CD1c-positive myeloid dendritic cell (primary cell): ENCODE measurements around the gene SS18L1.

Experiments used
- DNase-seq: peaks from one replicate; pipeline ENCODE4 v3.0.0-alpha.2; 2016; ENCODE audit errors: extremely low spot score

The SS18L1 gene

DNA sequence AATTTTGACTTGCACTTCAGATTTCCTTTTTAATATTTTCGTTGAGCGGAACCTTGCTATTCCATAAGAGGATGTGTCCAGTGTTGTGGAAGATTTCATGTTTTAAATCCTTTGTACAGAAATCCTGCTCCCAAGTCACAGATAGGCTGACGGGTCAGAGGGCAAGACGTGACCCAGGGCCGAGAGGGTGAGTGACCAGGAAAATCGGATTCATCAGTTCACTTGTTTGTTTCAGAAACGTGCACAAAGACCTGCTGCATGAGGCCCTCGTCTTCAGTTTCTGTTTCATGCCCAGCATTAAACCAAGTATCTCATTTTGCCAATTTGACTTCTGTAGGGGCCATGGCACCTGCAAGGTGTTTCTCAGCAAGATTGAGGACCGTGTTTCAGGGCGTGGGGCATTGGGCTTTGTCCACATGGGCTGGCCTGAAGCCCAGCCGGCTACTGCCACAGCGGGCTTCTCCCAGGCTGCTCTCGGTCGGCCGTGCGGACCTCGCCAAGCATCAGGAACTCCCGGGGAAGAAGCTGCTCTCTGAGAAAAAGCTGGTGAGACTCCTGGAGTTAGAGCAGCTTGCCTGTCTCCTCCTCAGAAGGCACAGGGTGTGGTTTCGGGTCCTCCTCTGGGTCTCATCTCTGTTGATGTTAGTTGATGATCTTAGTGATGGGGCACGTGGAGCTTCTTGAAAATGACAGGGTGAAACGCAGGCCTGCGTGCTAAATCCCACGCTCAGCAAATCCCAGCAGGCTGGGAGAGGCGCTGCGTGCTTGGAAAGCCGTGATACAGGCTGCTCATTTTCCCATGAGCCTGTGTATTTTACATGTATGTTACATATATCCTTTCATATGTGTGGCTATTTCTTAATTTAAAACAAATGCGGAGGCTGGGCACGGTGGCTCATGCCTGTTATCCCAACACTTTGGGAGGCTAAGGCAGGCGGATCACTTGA, 49.8 kb downstream of the SS18L1 start:
- no peak for DNase-seq

DNA sequence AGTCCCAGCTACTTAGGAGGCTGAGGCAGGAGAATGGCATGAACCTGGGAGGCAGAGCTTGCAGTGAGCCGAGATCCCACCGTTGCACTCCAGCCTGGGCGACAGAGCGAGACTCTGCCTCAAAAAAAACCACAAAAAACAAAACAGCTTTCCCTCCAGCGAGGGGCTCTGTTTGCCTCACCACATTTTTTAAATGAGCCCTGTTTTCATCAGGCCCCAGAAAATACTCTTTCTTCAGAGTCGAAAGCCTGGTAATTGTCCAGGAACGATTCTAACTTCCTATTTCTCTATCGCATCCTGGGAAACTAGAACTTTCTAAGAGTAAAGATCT, 51.5 kb downstream of the SS18L1 start:
- no peak for DNase-seq

DNA sequence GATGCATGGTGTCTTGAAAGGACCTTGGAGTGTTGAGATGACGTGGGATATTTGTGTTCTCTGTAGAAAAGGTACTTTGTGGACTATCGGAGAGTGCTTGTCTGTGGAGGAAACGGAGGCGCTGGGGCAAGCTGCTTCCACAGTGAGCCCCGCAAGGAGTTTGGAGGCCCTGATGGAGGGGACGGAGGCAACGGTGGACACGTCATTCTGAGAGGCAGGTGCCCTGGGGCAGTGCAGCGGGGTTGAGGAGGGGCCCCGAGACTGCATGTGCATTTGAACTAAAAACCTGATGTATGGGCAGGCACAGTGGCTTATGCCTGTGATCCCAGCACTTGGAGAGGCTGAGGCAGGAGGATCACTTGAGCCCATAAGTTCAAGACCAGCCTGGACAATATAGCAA, 52.2 kb downstream of the SS18L1 start:
- DNase-seq, result no peak

DNA sequence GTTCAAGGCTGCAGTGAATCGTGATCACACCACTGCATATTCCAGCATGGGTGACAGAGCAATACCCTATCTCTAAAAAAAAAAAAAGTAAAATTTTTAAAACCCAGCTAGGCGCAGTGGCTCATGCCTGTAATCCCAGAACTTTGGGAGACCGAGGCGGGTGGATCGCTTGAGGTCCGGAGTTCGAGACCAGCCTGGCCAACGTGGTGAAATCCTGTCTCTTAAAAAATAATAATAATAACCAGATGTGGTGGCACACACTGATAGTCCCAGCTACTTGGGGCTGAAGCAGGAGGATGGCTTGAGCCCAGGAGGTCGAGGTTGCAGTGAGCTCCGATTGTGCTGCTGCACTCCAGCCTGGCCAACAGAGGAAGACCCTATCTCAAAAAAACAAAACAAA, 52.7 kb downstream of the SS18L1 start:
- no peak for DNase-seq

DNA sequence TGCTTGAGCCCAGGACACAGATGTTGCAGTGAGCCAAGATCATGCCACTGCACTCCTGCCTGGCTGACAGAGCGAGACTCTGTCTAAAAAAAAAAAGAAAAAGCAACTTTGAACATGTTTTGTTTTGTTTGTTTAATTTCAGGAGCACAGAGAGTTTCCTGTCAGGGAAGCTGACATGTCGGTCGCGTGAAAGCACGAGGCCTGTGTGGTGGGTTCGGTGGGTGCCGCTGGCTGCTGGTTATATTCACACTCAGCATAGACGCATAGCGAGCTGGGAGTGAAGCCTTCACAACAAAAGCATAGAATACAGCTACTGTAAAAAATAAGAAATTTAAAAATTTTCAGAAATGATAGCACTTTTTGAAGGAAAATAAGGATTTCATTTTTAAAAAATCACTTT, 53.7 kb downstream of the SS18L1 start:
- DNase-seq, result no peak

DNA sequence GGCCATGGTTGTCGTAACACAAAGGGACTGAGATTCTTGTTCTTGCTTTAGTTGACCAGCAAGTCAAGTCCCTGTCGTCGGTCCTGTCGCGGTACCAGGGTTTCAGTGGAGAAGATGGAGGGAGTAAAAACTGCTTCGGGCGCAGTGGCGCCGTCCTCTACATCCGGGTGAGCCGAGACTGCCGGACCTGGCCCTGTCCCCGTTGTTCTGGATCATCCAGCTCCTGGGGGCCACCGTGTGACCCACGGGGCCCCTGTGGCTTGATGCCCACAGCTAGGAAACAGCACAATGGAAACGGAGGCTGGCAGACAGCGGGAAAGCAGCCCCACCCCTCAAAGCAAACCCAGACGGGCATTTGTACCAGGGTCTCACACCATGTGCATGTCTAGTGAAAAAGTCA, 54.2 kb downstream of the SS18L1 start:
- no peak for DNase-seq

DNA sequence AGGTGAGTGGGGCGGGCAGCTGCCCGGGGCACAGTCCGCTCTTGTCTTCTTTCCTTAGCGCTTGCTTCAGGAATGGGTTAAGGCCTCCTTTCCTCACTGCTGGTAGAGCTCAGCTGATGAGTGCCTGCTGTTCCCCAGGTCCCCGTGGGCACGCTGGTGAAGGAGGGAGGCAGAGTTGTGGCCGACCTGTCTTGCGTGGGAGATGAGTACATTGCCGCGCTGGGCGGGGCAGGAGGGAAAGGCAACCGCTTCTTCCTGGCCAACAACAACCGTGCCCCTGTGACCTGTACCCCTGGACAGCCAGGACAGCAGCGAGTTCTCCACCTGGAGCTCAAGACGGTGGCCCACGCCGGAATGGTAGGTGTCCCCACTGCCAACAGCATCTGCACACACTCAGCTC, 54.9 kb downstream of the SS18L1 start:
- no peak for DNase-seq

DNA sequence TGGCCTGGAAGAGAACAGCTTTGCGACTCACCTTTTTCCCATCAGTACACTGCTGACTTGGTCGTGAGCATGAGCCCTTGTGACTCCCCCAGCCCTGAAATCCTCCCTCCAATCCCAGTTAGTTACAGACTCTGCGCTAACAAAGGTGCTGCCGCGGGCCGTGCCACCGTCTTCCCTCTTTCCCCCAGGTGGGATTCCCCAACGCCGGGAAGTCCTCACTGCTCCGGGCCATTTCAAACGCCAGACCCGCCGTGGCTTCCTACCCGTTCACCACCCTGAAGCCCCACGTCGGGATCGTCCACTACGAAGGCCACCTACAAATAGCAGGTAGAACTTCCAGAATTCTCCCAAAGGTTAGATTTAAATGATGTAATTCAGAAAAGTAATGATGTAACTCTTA, 55.4 kb downstream of the SS18L1 start:
- DNase-seq, result no peak

DNA sequence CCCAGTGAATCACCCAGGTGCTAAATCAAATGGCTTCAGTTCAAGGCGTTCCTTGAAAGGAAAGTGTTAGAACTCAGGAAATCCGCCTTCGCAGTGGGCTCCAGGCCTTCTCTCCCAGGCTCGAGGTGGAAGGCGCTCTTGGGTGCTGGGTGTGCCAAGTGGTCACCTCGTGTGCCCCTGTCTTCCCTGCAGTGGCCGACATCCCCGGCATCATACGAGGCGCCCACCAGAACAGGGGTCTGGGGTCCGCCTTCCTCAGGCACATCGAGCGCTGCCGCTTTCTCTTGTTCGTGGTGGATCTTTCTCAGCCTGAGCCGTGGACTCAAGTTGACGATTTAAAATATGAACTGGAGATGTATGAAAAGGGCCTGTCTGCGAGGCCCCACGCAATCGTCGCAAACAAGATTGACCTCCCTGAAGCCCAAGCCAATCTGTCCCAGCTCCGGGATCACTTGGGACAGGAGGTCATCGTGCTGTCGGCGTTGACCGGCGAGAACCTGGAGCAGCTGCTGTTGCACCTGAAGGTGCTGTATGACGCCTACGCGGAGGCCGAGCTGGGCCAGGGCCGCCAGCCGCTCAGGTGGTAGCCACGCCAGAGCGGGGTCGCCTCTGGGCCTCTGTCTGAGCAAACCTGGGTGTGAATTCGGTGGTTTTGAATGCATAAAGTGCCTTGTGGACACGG, 57.1 kb downstream of the SS18L1 start:
- no peak for DNase-seq

DNA sequence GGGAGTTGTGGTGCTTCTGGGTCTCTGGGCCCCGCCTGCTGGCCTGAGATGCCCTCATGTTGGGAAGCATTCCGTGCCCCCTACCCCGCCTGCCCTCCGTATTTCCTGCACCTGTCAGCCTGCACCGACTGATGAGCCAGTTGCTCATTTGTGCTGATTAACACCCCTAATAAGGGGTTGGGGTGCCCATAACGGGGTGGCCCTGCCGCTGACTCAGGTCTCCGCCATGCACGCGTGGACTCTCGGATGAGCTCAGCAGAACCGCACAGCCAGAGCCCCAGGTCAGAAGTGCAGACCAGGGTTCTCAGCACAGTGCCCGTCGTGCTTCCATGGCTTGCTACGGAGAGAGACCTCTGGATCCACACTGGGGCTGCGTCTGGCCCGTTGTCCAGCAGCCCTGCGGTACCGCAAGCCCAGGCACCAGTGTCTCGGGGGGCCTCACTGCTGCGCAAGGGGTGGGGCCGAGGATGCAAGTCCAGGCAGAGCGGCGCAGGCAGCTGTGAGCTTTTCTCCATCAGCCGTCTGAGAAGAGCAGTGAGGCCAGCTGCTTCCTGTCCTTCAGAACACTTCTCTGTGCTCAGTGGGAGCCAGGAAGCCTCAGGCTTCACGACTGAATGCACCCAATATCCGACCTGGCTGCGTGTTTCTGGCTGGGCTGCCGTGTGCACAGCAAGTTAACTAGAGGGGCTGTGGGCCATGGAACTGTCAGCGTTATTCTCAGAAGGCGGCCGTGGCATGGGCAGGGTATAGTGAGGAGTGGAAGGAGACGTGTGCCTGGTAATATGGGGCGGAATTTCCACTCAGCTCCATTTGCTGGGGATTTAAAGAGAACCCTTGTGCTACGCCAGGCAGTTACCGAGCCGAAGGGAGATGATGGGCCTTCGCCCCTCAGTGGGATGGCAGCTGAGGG, 57.9 kb downstream of the SS18L1 start:
- no peak for DNase-seq

DNA sequence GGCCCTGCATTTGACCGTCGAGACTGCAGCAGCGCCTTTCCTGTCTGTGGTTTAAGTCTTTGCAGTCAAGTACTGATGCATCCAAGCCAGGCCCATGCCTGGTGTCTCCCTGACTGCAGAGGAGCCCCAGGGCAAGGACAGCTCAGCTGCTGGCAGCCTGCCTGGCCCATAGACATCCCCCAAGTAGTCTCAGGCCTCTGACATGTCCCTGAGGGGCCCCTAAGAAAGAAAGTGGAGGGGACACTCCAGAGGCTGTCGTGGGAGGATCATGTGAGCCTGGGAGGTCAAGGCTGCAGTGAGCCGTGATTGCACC, 58.5 kb downstream of the SS18L1 start:
- no peak for DNase-seq

DNA sequence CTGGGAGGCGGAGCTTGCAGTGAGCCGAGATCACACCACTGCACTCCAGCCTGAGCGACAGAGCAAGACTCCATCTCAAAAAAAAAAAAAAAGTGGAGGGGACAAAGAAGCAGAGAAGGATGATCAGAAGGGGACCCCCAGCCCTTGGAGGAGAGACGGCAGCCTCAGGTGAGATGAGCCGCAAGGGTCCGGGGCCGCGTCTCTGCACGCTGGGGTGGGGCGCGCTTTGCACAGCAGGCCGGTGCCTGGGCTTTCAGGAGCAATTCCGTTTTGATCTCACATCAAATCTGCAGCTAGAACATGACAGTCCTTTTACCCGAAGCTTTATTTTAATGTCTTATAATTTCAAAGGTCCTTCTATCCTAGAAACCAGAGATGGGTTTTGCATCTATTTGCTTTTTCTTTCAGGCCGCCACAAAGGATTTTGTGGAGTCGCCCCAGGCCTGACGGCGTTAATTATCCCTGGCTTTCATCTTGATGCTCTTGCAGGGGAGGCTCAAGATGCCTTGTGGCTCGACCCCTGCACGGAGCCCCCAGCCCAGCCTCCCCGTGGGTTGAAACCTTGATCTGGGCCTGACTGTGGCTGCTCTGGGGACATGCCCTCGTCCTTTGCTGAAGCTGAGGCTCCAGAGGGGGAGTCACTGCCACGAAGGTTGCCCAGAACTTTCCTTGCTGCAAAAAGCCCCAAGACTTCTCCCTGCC, 59.3 kb downstream of the SS18L1 start:
- DNase-seq, result no peak

DNA sequence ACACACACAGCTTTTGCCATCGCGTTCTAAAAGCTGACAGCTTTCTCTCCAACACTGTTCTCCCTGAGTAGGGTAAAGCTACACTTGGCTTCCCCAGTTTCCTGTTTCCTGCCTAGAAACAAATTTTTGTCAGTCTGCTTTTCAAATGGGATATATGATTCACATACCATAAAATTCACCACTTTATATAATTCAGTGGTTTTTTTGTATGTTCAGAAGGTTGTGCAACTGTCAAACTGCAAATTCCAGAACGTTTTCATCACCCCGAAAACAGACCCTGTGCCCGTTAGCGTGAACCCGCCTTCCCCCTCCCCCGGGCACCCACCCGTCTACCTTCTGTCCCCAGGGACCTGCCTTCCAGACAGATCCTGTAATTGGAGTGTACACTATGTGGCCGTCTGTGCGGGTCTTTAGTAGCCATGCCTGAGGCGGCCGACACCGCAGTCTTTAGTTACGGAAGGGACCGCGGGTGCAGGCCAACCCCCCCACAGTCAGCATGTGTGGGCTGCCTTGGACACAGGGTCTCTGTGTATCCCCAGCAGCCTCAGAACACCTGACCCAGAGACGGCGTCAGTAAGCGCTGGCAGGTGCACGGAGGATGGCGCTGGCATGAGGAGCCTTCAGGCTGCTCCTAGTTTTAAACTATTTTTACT, 59.9 kb downstream of the SS18L1 start:
- no peak for DNase-seq

DNA sequence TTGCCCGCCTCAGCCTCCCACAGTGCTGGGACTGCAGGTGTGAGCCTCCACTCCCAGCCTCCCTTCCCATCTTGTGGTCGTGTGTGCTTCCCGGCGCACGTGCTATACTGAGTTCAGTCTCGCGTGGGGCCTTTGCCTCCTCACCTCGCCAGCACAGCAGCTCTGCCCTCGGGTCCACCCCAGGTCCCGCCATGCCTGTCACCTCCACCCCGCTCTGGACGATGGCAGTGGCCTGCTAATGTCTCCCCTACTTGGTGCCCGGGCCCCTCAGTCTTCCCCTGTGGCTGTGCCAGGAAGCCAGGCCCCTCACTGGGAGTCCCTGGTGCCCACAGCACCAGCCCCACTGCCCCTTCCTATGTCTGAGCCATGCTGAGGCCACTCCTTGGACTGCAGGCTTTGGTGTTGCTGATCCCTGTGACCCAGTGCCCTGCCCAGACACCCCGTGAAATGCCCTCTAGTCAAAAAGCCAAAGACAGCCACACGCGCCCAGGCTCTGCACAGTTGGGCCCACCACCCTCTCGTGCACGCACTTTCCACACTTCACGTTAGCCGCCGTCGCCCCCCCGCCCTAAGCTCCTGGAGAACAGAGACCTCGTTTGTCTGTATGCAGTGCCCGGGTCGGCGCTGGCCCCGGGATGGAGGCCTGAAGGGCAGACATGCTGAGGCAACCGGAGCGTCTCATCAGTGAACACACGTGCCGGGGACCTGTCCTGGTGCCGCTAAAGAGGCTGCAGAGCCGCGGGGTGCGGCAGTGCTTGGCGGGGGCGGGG, 62.2 kb downstream of the SS18L1 start:
- DNase-seq, result no peak

DNA sequence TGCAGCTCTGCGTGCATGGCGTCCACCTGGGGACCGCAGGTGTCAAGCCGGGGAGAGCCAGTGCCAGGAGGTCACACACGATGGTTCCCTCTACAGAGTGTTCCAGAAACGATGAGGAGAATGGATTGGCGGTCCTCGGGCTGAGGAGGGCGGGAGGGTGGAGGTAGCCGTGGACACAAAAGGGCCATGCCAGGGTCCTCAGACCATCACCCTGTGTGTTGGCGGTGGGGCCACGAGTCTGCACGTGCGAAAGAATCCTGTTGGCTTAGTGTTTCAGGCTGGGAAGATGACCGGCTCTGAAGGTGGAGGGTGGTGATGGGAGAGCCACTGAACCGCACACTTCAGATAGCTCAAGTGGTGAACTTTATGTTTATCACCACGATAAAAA, 62.8 kb downstream of the SS18L1 start:
- no peak for DNase-seq

DNA sequence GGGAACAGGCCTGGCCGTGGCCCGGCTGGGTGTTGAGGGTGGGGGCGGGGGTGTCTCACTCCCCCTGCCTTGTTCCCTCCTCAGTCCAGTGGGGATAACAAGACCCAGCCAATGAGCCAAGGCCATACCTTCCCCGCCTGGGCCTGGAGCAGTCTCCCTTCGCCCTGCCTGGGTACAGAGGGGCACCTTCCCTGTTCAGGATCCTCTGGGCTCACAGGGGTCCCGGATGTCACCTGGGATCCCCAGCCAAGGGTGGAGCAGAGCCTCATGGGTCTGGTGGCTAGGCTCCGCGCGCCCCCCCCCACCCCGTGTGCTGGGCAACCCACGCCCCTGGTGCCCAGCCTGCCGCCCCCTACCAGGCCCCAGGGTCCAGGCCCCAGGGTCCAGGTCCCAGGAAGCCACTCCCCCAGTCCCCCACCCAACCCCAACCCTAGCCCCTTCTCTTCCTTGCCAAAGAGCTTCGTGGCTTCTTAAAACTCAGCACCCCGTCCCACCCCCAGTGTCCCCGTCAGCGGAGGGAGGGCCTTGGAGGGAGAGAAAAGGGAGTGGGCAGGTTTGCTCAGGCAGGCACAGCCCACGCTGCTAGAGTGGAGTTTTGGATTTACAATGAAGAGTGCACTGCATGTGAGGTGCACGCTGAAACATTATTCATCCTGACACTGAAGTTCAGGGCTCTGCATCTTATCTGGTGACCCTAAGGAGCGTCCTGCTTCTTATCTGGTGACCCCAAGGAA, 64.7 kb downstream of the SS18L1 start:
- no peak for DNase-seq

DNA sequence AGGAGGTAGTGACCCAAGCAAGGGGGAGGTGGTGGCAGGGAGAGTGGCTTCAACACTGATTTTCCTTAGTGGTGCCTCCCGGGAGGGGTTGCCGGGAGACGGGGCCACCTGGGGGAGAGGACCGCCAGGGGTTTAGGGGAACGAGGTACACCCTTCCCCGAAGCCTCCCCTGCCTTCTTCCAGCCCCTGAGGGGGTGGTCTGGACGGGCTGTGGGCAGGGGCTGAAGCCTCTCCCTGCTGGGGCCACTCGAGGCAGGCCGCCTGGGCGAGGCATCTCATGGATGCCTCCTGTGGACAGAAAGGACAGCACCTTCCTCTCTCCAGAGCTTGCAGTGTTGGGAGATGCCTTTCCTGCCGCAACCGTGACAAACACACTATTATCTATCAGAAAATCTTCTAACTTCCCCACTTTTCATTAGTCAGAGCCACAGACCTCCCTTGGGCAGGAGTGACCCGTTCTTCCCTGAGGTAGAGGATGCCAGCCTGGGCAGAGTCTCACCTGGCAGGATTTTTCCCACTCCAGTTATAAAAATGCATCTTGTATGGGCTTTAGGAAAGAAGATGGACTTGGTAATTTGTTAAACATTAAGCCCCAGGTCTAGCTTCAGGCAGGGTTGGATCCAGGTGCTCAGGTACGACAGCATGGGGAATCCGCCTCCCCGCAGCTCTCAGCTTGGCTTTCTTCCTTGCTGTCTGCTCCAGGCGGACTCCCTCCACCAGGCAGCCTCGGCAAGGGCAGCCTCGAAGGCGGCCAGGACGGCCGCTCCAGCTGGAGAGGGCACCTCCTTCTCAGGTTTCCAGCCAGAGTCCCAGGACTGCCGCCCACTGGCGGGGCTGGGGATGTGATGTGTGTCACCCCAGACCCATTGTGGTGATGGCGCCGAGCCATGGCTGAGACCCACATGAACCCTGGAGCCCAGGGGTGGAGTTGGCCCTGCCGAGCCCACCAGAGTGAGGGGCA, 65.5 kb downstream of the SS18L1 start:
- no peak for DNase-seq

DNA sequence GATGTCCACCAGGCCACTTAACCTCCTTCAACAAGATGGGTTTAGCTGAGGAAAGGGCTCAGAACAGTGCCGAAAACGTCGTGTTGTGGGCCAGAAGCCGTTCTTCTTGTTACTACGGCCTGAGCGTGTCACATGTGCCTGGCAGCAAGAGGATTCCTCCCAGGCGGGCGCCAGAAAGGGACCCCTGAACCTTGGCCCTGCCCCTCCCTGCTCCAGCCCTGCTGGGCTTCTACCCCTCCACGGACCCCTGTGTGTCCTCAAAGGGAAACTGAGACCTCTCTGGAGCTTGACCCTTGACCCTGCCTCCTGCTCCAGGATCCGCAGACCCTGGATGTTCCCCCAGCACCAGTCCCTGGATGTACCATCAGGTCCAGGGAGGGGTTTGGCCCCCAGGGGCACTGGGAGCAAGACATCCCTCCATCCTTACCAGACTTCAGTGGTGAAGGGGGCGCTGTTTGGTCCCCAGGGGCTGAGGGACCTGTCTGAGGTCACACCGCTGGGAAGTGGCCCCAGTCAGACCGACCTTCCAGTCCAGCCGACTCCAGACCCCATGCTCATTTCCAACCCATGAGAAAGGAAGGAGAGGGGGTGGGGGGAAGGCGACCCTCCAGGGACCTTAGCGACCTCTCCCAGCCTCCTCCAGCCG, 66.4 kb downstream of the SS18L1 start:
- DNase-seq, result no peak
